Immature natural killer cell (primary cell): ENCODE data around the gene MSH5. TPM values are rescaled to one million over a fixed set of nuclear protein-coding genes. Genes with fewer than 3 reads are reported as not detected.

Source experiments
- DNase-seq, 3 donors: peaks; one replicate each; pipeline ENCODE4 v3.0.0; 2022; ENCODE audit warnings: mixed read lengths in 1 of 3
- H3K27ac Mint-ChIP-seq, 6 donors: one replicate each; pipeline ENCODE4 v1.8.0; 2020; ENCODE audit warnings: mixed read lengths in 6 of 6, mild to moderate bottlenecking in 5 of 6, inconsistent platforms in 4 of 6, moderate library complexity in 3 of 6
- H3K27me3 Mint-ChIP-seq, 3 donors: one replicate each; pipeline ENCODE4 v1.8.0; 2020 to 2021; ENCODE audit warnings: low read depth in 3 of 3, mild to moderate bottlenecking in 3 of 3, mixed read lengths in 3 of 3, moderate library complexity in 3 of 3, inconsistent platforms in 1 of 3
- H3K36me3 Mint-ChIP-seq, 3 donors: one replicate each; pipeline ENCODE4 v1.8.0; 2020; ENCODE audit warnings: mixed read lengths in 3 of 3, inconsistent platforms in 2 of 3, mild to moderate bottlenecking in 2 of 3
- H3K4me1 Mint-ChIP-seq, 2 donors: one replicate each; pipeline ENCODE4 v1.8.0; 2020; ENCODE audit warnings: inconsistent platforms in 2 of 2, mild to moderate bottlenecking in 2 of 2, mixed read lengths in 2 of 2, moderate library complexity in 1 of 2
- H3K4me3 Mint-ChIP-seq, 5 donors: one replicate each; pipeline ENCODE4 v1.8.0; 2020; ENCODE audit warnings: mild to moderate bottlenecking in 5 of 5, mixed read lengths in 5 of 5, inconsistent platforms in 3 of 5, moderate library complexity in 3 of 5
- H3K9me3 Mint-ChIP-seq, 6 donors: one replicate each; pipeline ENCODE4 v1.8.0; 2020; ENCODE audit warnings: mild to moderate bottlenecking in 6 of 6, mixed read lengths in 6 of 6, inconsistent platforms in 4 of 6, moderate library complexity in 3 of 6
- polyA plus RNA-seq, 3 donors: library from polyadenylated mRNA; unstranded; fragments of 300-500 nt; fragmentation: Illumina TruSeq; gene quantifications; one replicate each; pipeline ENCODE4 v1.2.3, GENCODE V29; 2021

The MSH5 gene
- polyA plus RNA-seq, 3 donors from 2014 or later = 2.1 to 2.5 TPM; not detected in 1

GRCh38 chr6:31717499-31718222 is 22.1 kb upstream of the MSH5 start:
- Mint-ChIP-seq H3K27ac (no peak overlapping the region), H3K9me3 (no peaks in the 10 kb centered on the region), H3K27me3 (peaks cover 2 to 3% (median 3%) of the 10 kb centered on the region in 3 donors), H3K36me3 (no peaks in the 10 kb centered on the region), H3K4me3 (no peak overlapping the region), H3K4me1 (peaks cover 0 to 4% of the 10 kb centered on the region in 2 donors)
- DNase-seq = no peak

- H3K27me3 Mint-ChIP-seq = peaks cover 2 to 3% (median 3%) of the 10 kb centered on the region in 3 donors
- DNase-seq = no peak
- H3K36me3 Mint-ChIP-seq = no peaks in the 10 kb centered on the region
- peak overlapping the region in 1 of 6 donors; percentile 40 for H3K27ac Mint-ChIP-seq
- H3K4me1 Mint-ChIP-seq = peaks cover 3 to 5% of the 10 kb centered on the region in 2 donors
- H3K9me3 Mint-ChIP-seq = no peaks in the 10 kb centered on the region
- H3K4me3 Mint-ChIP-seq = no peak overlapping the region
These were observed 21.5 kb upstream of the MSH5 start for GRCh38 chr6:31718265-31718664.

- no peaks in the 10 kb centered on the region for H3K36me3 Mint-ChIP-seq
- no peak overlapping the region for H3K4me3 Mint-ChIP-seq
- peaks cover 2 to 3% (median 3%) of the 10 kb centered on the region in 3 donors for H3K27me3 Mint-ChIP-seq
- no peak for DNase-seq
- no peaks in the 10 kb centered on the region for H3K9me3 Mint-ChIP-seq
- H3K4me1 Mint-ChIP-seq = peaks cover 8 to 10% of the 10 kb centered on the region in 2 donors
- H3K27ac Mint-ChIP-seq = no peak overlapping the region
These were observed 20.8 kb upstream of the MSH5 start for GRCh38 chr6:31719001-31719400.

- peak overlapping the region in 3 of 6 donors; percentile 2 to 86 (median 81) for H3K27ac Mint-ChIP-seq
- no peak for DNase-seq
- H3K4me1 Mint-ChIP-seq = peaks cover 11 to 14% of the 10 kb centered on the region in 2 donors
- H3K36me3 Mint-ChIP-seq = no peaks in the 10 kb centered on the region
- no peaks in the 10 kb centered on the region for H3K9me3 Mint-ChIP-seq
- H3K4me3 Mint-ChIP-seq = no peak overlapping the region
- H3K27me3 Mint-ChIP-seq = peaks cover 3 to 4% (median 3%) of the 10 kb centered on the region in 3 donors
These were observed 19.5 kb upstream of the MSH5 start for GRCh38 chr6:31720196-31720770.

GRCh38 chr6:31721351-31722020 is 18.3 kb upstream of the MSH5 start, which contains the start of gene LY6G6C:
TSS of gene LY6G6C (minus strand) at chr6:31721746. CDS start at chr6:31721679, 67 bp downstream.
- Mint-ChIP-seq H3K9me3 (no peaks in the 10 kb centered on the region), H3K36me3 (peaks cover 0 to 9% (median 4%) of the 10 kb centered on the region in 3 donors), H3K27me3 (peaks cover 2 to 4% (median 3%) of the 10 kb centered on the region in 3 donors), H3K4me1 (peaks cover 18 to 24% of the 10 kb centered on the region in 2 donors), H3K4me3 (no peak within 1 kb of the TSS), H3K27ac (peak within 1 kb of the TSS in 2 of 6 donors; percentile 34 to 41)
- no peak for DNase-seq

- no peak overlapping the region for H3K4me3 Mint-ChIP-seq
- no peaks in the 10 kb centered on the region for H3K9me3 Mint-ChIP-seq
- H3K27me3 Mint-ChIP-seq = peaks cover 2 to 4% (median 3%) of the 10 kb centered on the region in 3 donors
- no peak for DNase-seq
- H3K36me3 Mint-ChIP-seq = peaks cover 0 to 15% (median 10%) of the 10 kb centered on the region in 3 donors
- H3K27ac Mint-ChIP-seq = no peak overlapping the region
- peaks cover 25 to 30% of the 10 kb centered on the region in 2 donors for H3K4me1 Mint-ChIP-seq
These were observed 17.6 kb upstream of the MSH5 start for GRCh38 chr6:31722173-31722572.

GRCh38 chr6:31723245-31723979 is 16.4 kb upstream of the MSH5 start, which contains the start of gene MPIG6B:
TSS of gene MPIG6B (plus strand) at chr6:31723373. CDS start at chr6:31723384, 11 bp downstream.
- DNase-seq = peak in 1 of 3 donors; percentile 18
- peaks cover 0 to 15% (median 10%) of the 10 kb centered on the region in 3 donors for H3K36me3 Mint-ChIP-seq
- peak within 1 kb of the TSS in 5 of 6 donors; percentile 62 to 84 (median 65) for H3K27ac Mint-ChIP-seq
- H3K27me3 Mint-ChIP-seq = peaks cover 2 to 4% (median 4%) of the 10 kb centered on the region in 3 donors
- H3K9me3 Mint-ChIP-seq = no peaks in the 10 kb centered on the region
- H3K4me1 Mint-ChIP-seq = peaks cover 34 to 42% of the 10 kb centered on the region in 2 donors
- peak within 1 kb of the TSS in 4 of 5 donors; percentile 63 to 76 (median 70) for H3K4me3 Mint-ChIP-seq

GRCh38 chr6:31723980-31724691 is 15.7 kb upstream of the MSH5 start:
- Mint-ChIP-seq H3K4me1 (peaks cover 42 to 49% of the 10 kb centered on the region in 2 donors), H3K9me3 (no peaks in the 10 kb centered on the region), H3K4me3 (peak overlapping the region in 2 of 5 donors; percentile 60 to 71), H3K27me3 (peaks cover 0 to 4% (median 2%) of the 10 kb centered on the region in 3 donors), H3K36me3 (peaks cover 0 to 15% (median 10%) of the 10 kb centered on the region in 3 donors), H3K27ac (peak overlapping the region in 1 of 6 donors; percentile 62)
- no peak for DNase-seq

GRCh38 chr6:31725502-31726350 is 14.1 kb upstream of the MSH5 start:
- DNase-seq = no peak
- Mint-ChIP-seq H3K4me1 (peaks cover 55 to 63% of the 10 kb centered on the region in 2 donors), H3K4me3 (no peak overlapping the region), H3K36me3 (peaks cover 0 to 22% (median 10%) of the 10 kb centered on the region in 3 donors), H3K27ac (peak overlapping the region in 3 of 6 donors; percentile 4 to 66 (median 47)), H3K9me3 (no peaks in the 10 kb centered on the region), H3K27me3 (peaks cover 0 to 6% (median 2%) of the 10 kb centered on the region in 3 donors)

- Mint-ChIP-seq H3K27ac (peak overlapping the region; percentile 74 to 86 (median 84)), H3K27me3 (peaks cover 0 to 6% (median 2%) of the 10 kb centered on the region in 3 donors), H3K4me1 (peaks cover 68 to 73% of the 10 kb centered on the region in 2 donors), H3K9me3 (no peaks in the 10 kb centered on the region), H3K36me3 (peaks cover 3 to 35% (median 17%) of the 10 kb centered on the region in 3 donors), H3K4me3 (peak overlapping the region; percentile 61 to 80 (median 71))
- DNase-seq = no peak
These were observed 12.6 kb upstream of the MSH5 start for GRCh38 chr6:31727034-31727716.
